C4-2B (cell line): ENCODE results near the gene SOST.

Source experiments
- H3K27ac ChIP-seq: fragments of 450-650 bp; 2 replicates; pipeline ENCODE4 v1.5.1; 2017
- ZFX ChIP-seq: fragments of 450-650 bp; IDR thresholded peaks from 2 replicates; pipeline ENCODE4 v1.6.1; 2017
- TF ChIP-seq, protein P1 (sequence below): fragments of 450-650 bp; conservative IDR thresholded peaks from 2 replicates; pipeline ENCODE4 v1.5.1; 2017; ENCODE audit warnings: mild to moderate bottlenecking

The SOST gene

DNA sequence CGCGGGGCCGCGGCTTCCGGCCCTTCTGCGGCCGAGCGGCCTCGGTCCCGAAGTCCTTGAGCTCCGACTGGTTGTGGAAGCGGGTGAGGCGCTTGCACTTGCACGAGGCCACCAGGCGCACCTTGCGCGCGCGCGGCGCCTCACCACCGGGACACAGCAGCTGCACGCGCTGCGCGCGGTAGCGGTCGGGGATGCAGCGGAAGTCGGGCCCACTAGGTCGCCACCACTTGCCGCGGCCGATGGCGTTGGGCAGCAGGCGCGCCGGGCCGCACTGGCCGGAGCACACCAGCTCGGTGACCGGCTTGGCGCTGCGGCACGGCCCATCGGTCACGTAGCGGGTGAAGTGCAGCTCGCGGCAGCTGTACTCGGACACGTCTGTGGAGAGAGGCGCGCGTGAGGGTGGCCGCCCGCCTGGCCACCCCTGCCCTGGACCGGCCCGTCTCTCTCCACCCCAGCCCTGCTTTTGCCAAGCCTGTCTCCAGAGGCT is 3.2 kb downstream of the SOST start:
- TF ChIP-seq, protein P1, sequence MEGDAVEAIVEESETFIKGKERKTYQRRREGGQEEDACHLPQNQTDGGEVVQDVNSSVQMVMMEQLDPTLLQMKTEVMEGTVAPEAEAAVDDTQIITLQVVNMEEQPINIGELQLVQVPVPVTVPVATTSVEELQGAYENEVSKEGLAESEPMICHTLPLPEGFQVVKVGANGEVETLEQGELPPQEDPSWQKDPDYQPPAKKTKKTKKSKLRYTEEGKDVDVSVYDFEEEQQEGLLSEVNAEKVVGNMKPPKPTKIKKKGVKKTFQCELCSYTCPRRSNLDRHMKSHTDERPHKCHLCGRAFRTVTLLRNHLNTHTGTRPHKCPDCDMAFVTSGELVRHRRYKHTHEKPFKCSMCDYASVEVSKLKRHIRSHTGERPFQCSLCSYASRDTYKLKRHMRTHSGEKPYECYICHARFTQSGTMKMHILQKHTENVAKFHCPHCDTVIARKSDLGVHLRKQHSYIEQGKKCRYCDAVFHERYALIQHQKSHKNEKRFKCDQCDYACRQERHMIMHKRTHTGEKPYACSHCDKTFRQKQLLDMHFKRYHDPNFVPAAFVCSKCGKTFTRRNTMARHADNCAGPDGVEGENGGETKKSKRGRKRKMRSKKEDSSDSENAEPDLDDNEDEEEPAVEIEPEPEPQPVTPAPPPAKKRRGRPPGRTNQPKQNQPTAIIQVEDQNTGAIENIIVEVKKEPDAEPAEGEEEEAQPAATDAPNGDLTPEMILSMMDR, result no peak
- TF ChIP-seq ZFX, result no peak
- no peak overlapping the region for H3K27ac ChIP-seq

DNA sequence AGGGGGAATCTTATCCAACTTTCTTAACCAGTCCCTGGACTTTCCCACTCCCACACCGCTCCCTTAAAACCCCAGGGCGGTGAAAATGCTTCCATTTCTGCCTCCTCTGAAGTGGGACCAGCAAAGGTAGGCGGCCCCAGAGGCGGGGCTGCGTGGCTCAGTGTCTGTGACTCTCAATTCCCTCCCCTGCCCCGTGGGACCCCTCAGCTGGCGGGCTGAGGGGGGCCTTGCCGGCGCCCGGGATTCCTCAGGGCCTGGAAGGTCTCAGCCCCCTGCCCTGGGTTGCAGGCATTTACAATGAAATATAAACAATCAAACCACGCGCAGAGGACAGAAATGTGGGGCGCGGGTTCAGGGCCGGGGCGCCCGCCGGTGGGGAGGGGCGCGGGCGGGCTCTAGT is 3.6 kb downstream of the SOST start:
- TF ChIP-seq ZFX, result no peak
- TF ChIP-seq, protein P1, result no peak
- H3K27ac ChIP-seq, result no peak overlapping the region

DNA sequence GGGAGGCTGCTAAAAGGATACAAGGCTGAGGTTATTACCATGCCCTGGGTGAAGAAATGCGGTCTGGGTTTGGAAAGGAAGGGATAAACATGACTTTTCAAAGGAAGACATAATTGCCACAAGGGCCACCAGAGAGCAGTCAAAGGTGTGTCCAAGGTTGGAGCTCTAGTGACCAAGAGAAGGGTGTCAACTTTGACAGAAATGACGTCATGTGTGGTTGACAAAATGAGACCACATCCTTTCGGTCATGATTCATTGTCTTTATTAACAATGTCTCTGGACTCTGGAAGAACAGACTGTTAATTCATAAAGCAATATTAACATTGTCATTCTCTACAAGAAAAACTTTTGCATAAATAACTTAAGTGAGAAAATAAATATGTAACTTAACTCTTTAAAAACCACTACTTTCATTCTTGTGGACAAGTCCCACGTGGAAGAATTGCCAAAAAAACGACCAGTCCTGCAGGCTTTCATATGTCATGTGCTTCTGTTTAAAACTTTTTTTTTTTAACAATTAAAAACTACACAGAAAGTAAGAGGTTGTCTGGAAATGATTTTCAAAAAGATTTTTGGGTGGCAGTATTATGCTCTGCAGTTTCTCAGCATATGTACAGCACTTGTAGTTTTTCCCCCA is 5.0 kb downstream of the SOST start:
- TF ChIP-seq, protein P1, result no peak
- no peak for TF ChIP-seq ZFX
- no peak overlapping the region for H3K27ac ChIP-seq

DNA sequence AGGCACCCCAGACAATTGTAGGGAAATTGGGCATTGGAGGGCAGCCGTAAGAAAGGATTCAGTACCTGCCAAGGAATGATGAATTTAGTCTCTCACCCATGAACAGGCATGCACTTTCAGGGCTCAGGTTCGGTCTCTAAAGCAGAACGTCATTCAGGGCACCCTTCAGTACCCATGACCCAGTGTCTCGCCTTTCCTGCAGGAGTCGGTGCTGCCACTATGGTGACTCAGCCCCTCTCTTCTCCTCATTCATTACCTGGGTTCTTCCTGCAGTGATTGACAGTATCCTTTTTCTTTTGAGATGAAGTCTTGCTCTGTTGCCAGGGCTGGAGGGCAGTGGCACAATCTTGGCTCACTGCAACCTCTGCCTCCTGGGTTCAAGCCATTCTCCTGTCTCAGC is 8.4 kb downstream of the SOST start:
- no peak overlapping the region for H3K27ac ChIP-seq
- TF ChIP-seq, protein P1, result no peak
- no peak for TF ChIP-seq ZFX

DNA sequence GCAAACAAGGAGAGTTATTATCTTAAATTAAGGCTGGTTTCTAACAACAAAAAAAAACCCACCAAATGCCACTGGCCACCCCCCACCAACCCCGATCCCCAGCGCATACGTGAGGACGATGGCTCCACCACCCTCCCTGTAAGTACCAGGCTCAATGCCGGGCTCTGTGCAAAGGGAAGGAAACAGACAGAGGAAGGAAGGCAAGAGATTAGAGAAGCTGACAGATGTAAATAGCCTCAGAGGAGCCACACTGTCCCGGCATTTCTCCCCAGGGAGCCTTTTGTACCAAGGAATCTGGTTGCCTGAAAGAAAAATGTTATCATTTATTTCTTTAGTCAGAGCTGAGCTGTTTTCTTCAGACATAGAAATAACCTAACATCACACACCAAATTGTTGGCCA is 13.1 kb downstream of the SOST start:
- no peak overlapping the region for H3K27ac ChIP-seq
- TF ChIP-seq ZFX, result no peak
- TF ChIP-seq, protein P1, result no peak

DNA sequence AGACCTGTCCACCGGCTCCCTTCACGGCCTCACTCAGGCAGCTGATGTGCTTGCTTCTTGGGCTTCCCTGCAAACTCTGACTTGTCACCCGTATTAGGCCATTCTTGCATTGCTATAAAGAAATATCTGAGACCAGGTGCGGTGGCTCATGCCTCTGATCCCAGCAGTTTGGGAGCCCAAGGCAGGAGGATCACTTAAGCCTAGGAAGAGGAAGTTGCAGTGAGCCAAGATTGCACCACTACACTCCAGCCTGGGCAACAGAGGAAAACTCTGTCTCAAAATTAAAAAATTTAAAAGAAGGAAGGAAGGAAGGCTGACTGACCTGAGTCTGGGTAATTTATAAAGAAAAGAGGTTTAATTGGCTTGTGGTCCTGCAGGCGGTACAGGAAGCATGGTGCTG is 17.0 kb downstream of the SOST start:
- no peak overlapping the region for H3K27ac ChIP-seq
- TF ChIP-seq, protein P1, result no peak
- no peak for TF ChIP-seq ZFX

DNA sequence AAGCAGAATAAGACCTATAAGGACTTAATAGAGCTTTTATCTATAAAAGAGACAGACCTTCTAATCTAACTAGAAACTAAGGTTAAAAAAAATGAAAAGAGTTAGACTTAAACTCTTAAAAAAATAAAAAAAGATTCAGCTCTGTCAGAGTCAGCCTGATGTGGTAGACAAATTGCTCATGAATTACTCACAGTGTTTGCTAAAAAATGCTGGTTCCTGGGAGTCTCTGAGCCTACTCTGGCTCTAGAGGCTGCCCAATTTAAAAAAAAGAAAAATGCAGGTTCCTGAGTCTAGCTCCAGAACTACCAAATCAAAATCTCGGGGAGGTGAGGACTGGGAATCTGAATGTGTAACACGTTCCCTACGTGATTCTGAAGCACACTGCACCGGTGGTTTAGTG is 18.1 kb downstream of the SOST start:
- H3K27ac ChIP-seq, result no peak overlapping the region
- TF ChIP-seq, protein P1, result no peak
- no peak for TF ChIP-seq ZFX
